ENCODE measurements around the gene JMJD8. TPM values are rescaled to one million over a fixed set of nuclear protein-coding genes. Genes with fewer than 3 reads are reported as not detected.
A peak's percentile ranks its signal among the peaks of the same experiment; 100 is the strongest.

JMJD8 gene
- total and polyA plus RNA-seq, 9 of the 15 experiments (the other 6 are each of a cell fraction or from before 2014, with no cell fraction given) = 1.2 to 50.6 (median 29.3) TPM

DNA sequence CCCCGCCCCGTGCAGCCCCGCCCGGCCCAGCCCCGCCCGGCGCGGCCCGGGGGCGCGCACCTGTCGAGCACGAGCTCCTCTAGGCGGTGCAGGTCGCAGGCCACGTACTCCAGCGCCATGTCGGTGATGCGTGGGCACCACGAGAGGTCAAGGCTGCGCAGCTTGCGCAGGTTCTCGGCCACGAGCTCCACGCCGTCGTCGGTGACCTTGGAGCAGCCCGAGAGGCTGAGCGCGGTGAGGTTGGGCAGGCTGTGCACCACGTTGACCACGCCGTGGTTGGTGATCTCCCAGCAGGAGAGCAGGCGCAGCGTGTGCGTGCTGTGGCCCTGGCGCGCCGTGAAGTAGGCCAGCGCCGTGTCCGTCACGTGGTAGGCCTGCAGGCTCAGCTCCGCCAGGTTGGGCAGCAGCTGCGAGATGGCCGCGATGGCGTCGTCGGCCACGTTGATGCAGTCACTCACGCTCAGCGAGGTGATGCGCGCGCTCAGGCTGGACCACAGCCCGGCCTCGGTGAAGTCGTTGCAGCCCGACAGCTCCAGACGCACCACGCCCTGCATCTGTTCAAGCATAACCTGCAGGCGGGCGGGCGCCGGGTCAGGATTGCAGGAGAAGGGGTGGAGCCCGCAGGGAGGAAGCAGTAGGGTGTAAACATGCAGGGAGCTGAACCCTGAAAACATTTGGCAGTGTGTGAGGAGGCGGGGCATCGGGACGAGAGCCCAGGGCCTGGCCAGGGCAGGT lies 11.4 kb upstream of the JMJD8 start (continued):
- TF ChIP-seq, protein P1, sequence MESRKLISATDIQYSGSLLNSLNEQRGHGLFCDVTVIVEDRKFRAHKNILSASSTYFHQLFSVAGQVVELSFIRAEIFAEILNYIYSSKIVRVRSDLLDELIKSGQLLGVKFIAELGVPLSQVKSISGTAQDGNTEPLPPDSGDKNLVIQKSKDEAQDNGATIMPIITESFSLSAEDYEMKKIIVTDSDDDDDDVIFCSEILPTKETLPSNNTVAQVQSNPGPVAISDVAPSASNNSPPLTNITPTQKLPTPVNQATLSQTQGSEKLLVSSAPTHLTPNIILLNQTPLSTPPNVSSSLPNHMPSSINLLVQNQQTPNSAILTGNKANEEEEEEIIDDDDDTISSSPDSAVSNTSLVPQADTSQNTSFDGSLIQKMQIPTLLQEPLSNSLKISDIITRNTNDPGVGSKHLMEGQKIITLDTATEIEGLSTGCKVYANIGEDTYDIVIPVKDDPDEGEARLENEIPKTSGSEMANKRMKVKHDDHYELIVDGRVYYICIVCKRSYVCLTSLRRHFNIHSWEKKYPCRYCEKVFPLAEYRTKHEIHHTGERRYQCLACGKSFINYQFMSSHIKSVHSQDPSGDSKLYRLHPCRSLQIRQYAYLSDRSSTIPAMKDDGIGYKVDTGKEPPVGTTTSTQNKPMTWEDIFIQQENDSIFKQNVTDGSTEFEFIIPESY (CRISPR knock-in tag; IDR thresholded peaks at IDR 0.05) = peak; percentile 58; the same call in 1 of the 2 replicates
- TF ChIP-seq ELF2 (CRISPR knock-in tag; IDR thresholded peaks at IDR 0.05) (no peak), JUNB (CRISPR knock-in tag; conservative IDR thresholded peaks at IDR 0.05) (no peak), NR2C2 (CRISPR knock-in tag; IDR thresholded peaks at IDR 0.05) (peak; percentile 83; the same call in 1 of the 2 replicates), NR2C2 (tag; IDR thresholded peaks at IDR 0.05) (peak; percentile 57; the same call in 1 of the 2 replicates), CBX1 (IDR thresholded peaks at IDR 0.05; ENCODE audit: low read depth) (0 out of 2 replicates have a peak, but pooled peaks have one; percentile 36), TARDBP (IDR thresholded peaks at IDR 0.05) (peak; percentile 45; the same call in 1 of the 2 replicates), PCBP2 (IDR thresholded peaks at IDR 0.05; ENCODE audit: low read depth, low read length, poor library complexity, severe bottlenecking) (no peak), FOXK2 (conservative IDR thresholded peaks at IDR 0.05 in 1 of 2, IDR thresholded peaks at IDR 0.05 in 1 of 2; ENCODE audit: low read depth in 2 of 2) (peak; percentile 64 to 65; a peak in 2 of 4 replicates), MEIS2 (IDR thresholded peaks at IDR 0.05; ENCODE audit: partially characterized antibody) (no peak), L3MBTL2 (IDR thresholded peaks at IDR 0.05) (peak; percentile 98), EP300 (IDR thresholded peaks at IDR 0.05; ENCODE audit: low read length) (no peak), ZNF143 (CRISPR knock-in tag; IDR thresholded peaks at IDR 0.05) (peak; percentile 57)
- TF ChIP-seq, protein P2, sequence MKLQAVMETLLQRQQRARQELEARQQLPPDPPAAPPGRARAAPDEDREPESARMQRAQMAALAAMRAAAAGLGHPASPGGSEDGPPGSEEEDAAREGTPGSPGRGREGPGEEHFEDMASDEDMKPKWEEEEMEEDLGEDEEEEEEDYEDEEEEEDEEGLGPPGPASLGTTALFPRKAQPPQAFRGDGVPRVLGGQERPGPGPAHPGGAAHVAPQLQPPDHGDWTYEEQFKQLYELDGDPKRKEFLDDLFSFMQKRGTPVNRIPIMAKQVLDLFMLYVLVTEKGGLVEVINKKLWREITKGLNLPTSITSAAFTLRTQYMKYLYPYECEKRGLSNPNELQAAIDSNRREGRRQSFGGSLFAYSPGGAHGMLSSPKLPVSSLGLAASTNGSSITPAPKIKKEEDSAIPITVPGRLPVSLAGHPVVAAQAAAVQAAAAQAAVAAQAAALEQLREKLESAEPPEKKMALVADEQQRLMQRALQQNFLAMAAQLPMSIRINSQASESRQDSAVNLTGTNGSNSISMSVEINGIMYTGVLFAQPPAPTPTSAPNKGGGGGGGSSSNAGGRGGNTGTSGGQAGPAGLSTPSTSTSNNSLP (IDR thresholded peaks at IDR 0.05; ENCODE audit: borderline replicate concordance, low read depth, low read length) = no peak
- TF ChIP-seq, protein P3, sequence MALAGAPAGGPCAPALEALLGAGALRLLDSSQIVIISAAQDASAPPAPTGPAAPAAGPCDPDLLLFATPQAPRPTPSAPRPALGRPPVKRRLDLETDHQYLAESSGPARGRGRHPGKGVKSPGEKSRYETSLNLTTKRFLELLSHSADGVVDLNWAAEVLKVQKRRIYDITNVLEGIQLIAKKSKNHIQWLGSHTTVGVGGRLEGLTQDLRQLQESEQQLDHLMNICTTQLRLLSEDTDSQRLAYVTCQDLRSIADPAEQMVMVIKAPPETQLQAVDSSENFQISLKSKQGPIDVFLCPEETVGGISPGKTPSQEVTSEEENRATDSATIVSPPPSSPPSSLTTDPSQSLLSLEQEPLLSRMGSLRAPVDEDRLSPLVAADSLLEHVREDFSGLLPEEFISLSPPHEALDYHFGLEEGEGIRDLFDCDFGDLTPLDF (CRISPR knock-in tag; IDR thresholded peaks at IDR 0.05) = peak; percentile 62; the same call in 1 of the 2 replicates
- TF ChIP-seq, protein P4, sequence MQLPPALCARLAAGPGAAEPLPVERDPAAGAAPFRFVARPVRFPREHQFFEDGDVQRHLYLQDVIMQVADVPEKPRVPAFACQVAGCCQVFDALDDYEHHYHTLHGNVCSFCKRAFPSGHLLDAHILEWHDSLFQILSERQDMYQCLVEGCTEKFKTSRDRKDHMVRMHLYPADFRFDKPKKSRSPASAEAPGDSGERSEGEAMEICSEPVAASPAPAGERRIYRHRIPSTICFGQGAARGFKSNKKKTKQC (CRISPR knock-in tag; IDR thresholded peaks at IDR 0.05) = peak; percentile 92
- TF ChIP-seq, protein P5, sequence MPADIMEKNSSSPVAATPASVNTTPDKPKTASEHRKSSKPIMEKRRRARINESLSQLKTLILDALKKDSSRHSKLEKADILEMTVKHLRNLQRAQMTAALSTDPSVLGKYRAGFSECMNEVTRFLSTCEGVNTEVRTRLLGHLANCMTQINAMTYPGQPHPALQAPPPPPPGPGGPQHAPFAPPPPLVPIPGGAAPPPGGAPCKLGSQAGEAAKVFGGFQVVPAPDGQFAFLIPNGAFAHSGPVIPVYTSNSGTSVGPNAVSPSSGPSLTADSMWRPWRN (IDR thresholded peaks at IDR 0.05; ENCODE audit: low read depth) = no peak
- TF ChIP-seq, protein P6, sequence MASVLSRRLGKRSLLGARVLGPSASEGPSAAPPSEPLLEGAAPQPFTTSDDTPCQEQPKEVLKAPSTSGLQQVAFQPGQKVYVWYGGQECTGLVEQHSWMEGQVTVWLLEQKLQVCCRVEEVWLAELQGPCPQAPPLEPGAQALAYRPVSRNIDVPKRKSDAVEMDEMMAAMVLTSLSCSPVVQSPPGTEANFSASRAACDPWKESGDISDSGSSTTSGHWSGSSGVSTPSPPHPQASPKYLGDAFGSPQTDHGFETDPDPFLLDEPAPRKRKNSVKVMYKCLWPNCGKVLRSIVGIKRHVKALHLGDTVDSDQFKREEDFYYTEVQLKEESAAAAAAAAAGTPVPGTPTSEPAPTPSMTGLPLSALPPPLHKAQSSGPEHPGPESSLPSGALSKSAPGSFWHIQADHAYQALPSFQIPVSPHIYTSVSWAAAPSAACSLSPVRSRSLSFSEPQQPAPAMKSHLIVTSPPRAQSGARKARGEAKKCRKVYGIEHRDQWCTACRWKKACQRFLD (CRISPR knock-in tag; IDR thresholded peaks at IDR 0.05) = peak; percentile 60; the same call in 1 of the 2 replicates

Data from K562 (cell line).